Measurements from ENCODE around the gene RADX.

RADX gene

GRCh38 chrX:106716004-106716403 is 104.2 kb downstream of the RADX start:
- no peaks in the 10 kb centered on the region for H3K36me3 ChIP-seq (ENCODE audit: control insufficient read depth in 1 of 2, insufficient read depth in 2 of 2, low read length in 2 of 2)
- no peak overlapping the region for H3K4me3 ChIP-seq (ENCODE audit: low read depth in 1 of 2, low read length in 2 of 2)
- peaks cover 11 to 14% of the 10 kb centered on the region in 2 donors for H3K4me1 ChIP-seq (ENCODE audit: control insufficient read depth in 1 of 2, insufficient read depth in 2 of 2, low read length in 2 of 2)
- H3K27ac ChIP-seq (ENCODE audit: low read depth, low read length) = no peak overlapping the region
- no peaks in the 10 kb centered on the region for H3K27me3 ChIP-seq (ENCODE audit: control insufficient read depth in 1 of 2, insufficient read depth in 2 of 2, low read length in 2 of 2)
- no peak overlapping the region for H3K9ac ChIP-seq (ENCODE audit: low read depth in 1 of 2, low read length in 2 of 2)
- H3K9me3 ChIP-seq (ENCODE audit: control insufficient read depth in 1 of 2, low read length in 2 of 2) = no peaks in the 10 kb centered on the region

GRCh38 chrX:106716463-106716862 is 104.7 kb downstream of the RADX start:
- no peak overlapping the region for H3K27ac ChIP-seq (ENCODE audit: low read depth, low read length)
- H3K4me3 ChIP-seq (ENCODE audit: low read depth in 1 of 2, low read length in 2 of 2) = no peak overlapping the region
- no peak overlapping the region for H3K9ac ChIP-seq (ENCODE audit: low read depth in 1 of 2, low read length in 2 of 2)
- no peaks in the 10 kb centered on the region for H3K9me3 ChIP-seq (ENCODE audit: control insufficient read depth in 1 of 2, low read length in 2 of 2)
- H3K36me3 ChIP-seq (ENCODE audit: control insufficient read depth in 1 of 2, insufficient read depth in 2 of 2, low read length in 2 of 2) = no peaks in the 10 kb centered on the region
- H3K27me3 ChIP-seq (ENCODE audit: control insufficient read depth in 1 of 2, insufficient read depth in 2 of 2, low read length in 2 of 2) = no peaks in the 10 kb centered on the region
- H3K4me1 ChIP-seq (ENCODE audit: control insufficient read depth in 1 of 2, insufficient read depth in 2 of 2, low read length in 2 of 2) = peaks cover 11 to 14% of the 10 kb centered on the region in 2 donors

DNA sequence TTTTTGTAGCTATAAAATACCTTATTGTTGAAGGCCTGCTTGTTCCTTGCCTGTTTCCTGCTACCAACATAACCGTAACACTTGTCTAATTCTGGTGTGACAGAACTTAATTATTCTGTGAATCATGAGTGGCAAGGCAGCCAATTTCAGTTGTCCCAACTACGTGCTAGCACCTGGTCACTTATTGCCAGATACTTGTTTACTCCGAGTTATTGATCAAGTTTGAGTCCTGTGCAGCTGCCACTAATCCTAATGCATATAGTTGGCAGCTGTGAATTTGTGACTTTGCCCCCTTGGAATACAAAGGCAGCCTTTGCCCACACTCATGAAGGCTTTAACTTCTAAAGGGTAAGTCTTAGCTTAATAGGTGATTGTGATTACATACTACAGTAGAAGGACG is 106.9 kb downstream of the RADX start:
- peaks cover 11 to 14% of the 10 kb centered on the region in 2 donors for H3K4me1 ChIP-seq (ENCODE audit: control insufficient read depth in 1 of 2, insufficient read depth in 2 of 2, low read length in 2 of 2)
- H3K27ac ChIP-seq (ENCODE audit: low read depth, low read length) = no peak overlapping the region
- no peak overlapping the region for H3K4me3 ChIP-seq (ENCODE audit: low read depth in 1 of 2, low read length in 2 of 2)
- H3K27me3 ChIP-seq (ENCODE audit: control insufficient read depth in 1 of 2, insufficient read depth in 2 of 2, low read length in 2 of 2) = no peaks in the 10 kb centered on the region
- H3K9me3 ChIP-seq (ENCODE audit: control insufficient read depth in 1 of 2, low read length in 2 of 2) = no peaks in the 10 kb centered on the region
- no peak overlapping the region for H3K9ac ChIP-seq (ENCODE audit: low read depth in 1 of 2, low read length in 2 of 2)
- no peaks in the 10 kb centered on the region for H3K36me3 ChIP-seq (ENCODE audit: control insufficient read depth in 1 of 2, insufficient read depth in 2 of 2, low read length in 2 of 2)

- H3K4me3 ChIP-seq (ENCODE audit: low read depth in 1 of 2, low read length in 2 of 2) = peak overlapping the region; percentile 70 to 73
- no peak overlapping the region for H3K27ac ChIP-seq (ENCODE audit: low read depth, low read length)
- H3K36me3 ChIP-seq (ENCODE audit: control insufficient read depth in 1 of 2, insufficient read depth in 2 of 2, low read length in 2 of 2) = no peaks in the 10 kb centered on the region
- H3K27me3 ChIP-seq (ENCODE audit: control insufficient read depth in 1 of 2, insufficient read depth in 2 of 2, low read length in 2 of 2) = no peaks in the 10 kb centered on the region
- no peaks in the 10 kb centered on the region for H3K9me3 ChIP-seq (ENCODE audit: control insufficient read depth in 1 of 2, low read length in 2 of 2)
- no peaks in the 10 kb centered on the region for H3K4me1 ChIP-seq (ENCODE audit: control insufficient read depth in 1 of 2, insufficient read depth in 2 of 2, low read length in 2 of 2)
- peak overlapping the region in 1 of 2 donors; percentile 79 for H3K9ac ChIP-seq (ENCODE audit: low read depth in 1 of 2, low read length in 2 of 2)
Measured at GRCh38 chrX:106725931-106726330, 114.2 kb downstream of the RADX start.

DNA sequence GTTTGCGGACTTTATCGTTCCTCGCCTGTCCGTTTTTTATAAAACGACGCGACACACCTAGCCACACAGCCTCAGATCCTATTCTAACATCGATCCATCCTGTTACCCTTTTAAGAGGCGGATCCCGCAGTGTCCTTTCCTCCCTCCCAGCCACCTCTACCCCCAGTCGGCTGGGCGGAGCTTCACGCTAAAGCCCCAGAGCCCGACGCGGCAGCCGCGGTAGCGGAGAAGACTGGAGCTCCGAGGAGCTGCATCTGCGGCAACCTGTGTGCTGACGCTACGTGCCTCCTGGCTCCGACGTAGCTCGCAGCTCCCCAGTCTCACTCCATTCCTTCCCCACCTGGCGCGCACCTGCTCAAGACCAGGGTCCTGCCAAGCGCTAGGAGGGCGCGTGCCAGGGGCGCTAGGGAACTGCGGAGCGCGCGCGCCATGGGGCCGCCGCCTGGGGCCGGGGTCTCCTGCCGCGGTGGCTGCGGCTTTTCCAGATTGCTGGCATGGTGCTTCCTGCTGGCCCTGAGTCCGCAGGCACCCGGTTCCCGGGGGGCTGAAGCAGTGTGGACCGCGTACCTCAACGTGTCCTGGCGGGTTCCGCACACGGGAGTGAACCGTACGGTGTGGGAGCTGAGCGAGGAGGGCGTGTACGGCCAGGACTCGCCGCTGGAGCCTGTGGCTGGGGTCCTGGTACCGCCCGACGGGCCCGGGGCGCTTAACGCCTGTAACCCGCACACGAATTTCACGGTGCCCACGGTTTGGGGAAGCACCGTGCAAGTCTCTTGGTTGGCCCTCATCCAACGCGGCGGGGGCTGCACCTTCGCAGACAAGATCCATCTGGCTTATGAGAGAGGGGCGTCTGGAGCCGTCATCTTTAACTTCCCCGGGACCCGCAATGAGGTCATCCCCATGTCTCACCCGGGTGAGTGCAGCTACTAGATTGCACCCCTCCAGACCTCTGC is 115.0 kb downstream of the RADX start, which contains the start of gene RNF128:
RNF128 (plus strand) TSS at position 217 of the 953 bp plus-strand sequence; CDS start at position 430, 213 bp downstream.
- Histone ChIP-seq H3K4me1 (ENCODE audit: control insufficient read depth in 1 of 2, insufficient read depth in 2 of 2, low read length in 2 of 2) (peaks cover 0 to 2% of the 10 kb centered on the region in 2 donors), H3K9ac (ENCODE audit: low read depth in 1 of 2, low read length in 2 of 2) (peak within 1 kb of the TSS; percentile 69 to 79), H3K27ac (ENCODE audit: low read depth, low read length) (peak within 1 kb of the TSS; percentile 32), H3K4me3 (ENCODE audit: low read depth in 1 of 2, low read length in 2 of 2) (peak within 1 kb of the TSS; percentile 70 to 73), H3K36me3 (ENCODE audit: control insufficient read depth in 1 of 2, insufficient read depth in 2 of 2, low read length in 2 of 2) (no peaks in the 10 kb centered on the region), H3K9me3 (ENCODE audit: control insufficient read depth in 1 of 2, low read length in 2 of 2) (no peaks in the 10 kb centered on the region), H3K27me3 (ENCODE audit: control insufficient read depth in 1 of 2, insufficient read depth in 2 of 2, low read length in 2 of 2) (no peaks in the 10 kb centered on the region)

- H3K9ac ChIP-seq (ENCODE audit: low read depth in 1 of 2, low read length in 2 of 2) = peak overlapping the region in 1 of 2 donors; percentile 79
- no peaks in the 10 kb centered on the region for H3K9me3 ChIP-seq (ENCODE audit: control insufficient read depth in 1 of 2, low read length in 2 of 2)
- peak overlapping the region; percentile 70 to 73 for H3K4me3 ChIP-seq (ENCODE audit: low read depth in 1 of 2, low read length in 2 of 2)
- no peaks in the 10 kb centered on the region for H3K36me3 ChIP-seq (ENCODE audit: control insufficient read depth in 1 of 2, insufficient read depth in 2 of 2, low read length in 2 of 2)
- H3K27ac ChIP-seq (ENCODE audit: low read depth, low read length) = no peak overlapping the region
- H3K27me3 ChIP-seq (ENCODE audit: control insufficient read depth in 1 of 2, insufficient read depth in 2 of 2, low read length in 2 of 2) = no peaks in the 10 kb centered on the region
- peaks cover 0 to 3% of the 10 kb centered on the region in 2 donors for H3K4me1 ChIP-seq (ENCODE audit: control insufficient read depth in 1 of 2, insufficient read depth in 2 of 2, low read length in 2 of 2)
Measured at GRCh38 chrX:106728337-106728736, 116.6 kb downstream of the RADX start.
